Muscle layer of colon (tissue), 2 donors: ENCODE measurements around the gene PARP8.
"Not testable (repeated sequence)": the region's sequence is repeated elsewhere in the genome, so short reads cannot be mapped to it uniquely, and the experiment has no call there.

ENCODE experiments used
- H3K27ac ChIP-seq: one replicate; pipeline ENCODE4 v1.7.0; 2013; ENCODE audit warnings: low read depth, mild to moderate bottlenecking, low read length, moderate library complexity
- H3K27me3 ChIP-seq, 2 donors: one replicate each; pipeline ENCODE4 v1.7.0; 2013; ENCODE audit warnings: low read length in 2 of 2, mild to moderate bottlenecking in 2 of 2; ENCODE audit not compliant: insufficient read depth in 2 of 2, control insufficient read depth in 1 of 2
- H3K36me3 ChIP-seq: one replicate; pipeline ENCODE4 v1.7.0; 2013; ENCODE audit warnings: mild to moderate bottlenecking, low read length; ENCODE audit not compliant: insufficient read depth
- H3K4me1 ChIP-seq: one replicate; pipeline ENCODE4 v1.7.0; 2013; ENCODE audit warnings: mild to moderate bottlenecking, low read length; ENCODE audit not compliant: insufficient read depth
- H3K4me3 ChIP-seq, 2 donors: one replicate each; pipeline ENCODE4 v1.7.0; 2013; ENCODE audit warnings: low read length in 2 of 2, low read depth in 1 of 2, mild to moderate bottlenecking in 1 of 2, moderate library complexity in 1 of 2
- H3K9ac ChIP-seq: one replicate; pipeline ENCODE4 v1.7.0; 2013; ENCODE audit warnings: low read length
- H3K9me3 ChIP-seq: one replicate; pipeline ENCODE4 v1.7.0; 2013; ENCODE audit warnings: mild to moderate bottlenecking, low read length
- donor health status: abdominal sarcoma.
- donor health status: Adenocarcinoma of cecum.

The PARP8 gene

DNA sequence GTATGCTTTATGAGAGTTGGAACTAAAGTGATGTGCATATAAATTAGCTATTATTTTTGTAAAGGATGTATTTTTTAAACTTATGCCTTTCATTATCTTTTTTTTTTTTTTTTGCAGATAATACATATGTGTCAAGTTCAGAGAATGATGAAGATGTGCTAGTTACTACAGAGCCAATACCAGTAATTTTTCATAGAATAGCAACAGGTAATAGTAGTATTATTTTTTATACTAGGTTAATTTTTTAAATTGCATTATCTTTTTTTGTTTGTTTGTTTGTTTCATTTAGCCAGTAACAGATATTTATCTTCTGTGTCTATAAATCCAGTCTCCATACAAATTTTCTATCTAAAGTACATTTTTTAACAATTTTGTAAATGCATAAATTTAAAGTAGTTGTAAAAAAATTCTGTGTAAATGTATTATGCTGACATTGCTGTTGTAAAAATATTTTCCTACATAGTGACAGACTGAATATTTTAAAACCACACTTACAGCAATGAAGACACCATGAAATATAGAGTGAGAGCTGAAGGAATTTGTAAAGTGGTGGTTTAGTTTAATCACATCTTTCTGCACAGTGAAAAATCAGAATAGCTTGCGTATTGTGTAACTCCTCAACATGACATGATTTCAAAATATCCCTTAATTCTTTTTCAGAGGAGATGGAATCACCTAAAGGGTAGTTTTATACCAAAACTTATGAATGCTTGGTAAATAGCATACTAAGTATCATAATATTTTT lies 93.3 kb downstream of the PARP8 start:
- Histone ChIP-seq H3K27me3 (no peaks in the 10 kb centered on the region), H3K4me3 (no peak overlapping the region), H3K9me3 (no peaks in the 10 kb centered on the region), H3K36me3 (peaks cover 6% of the 10 kb centered on the region), H3K27ac (no peak overlapping the region), H3K9ac (no peak overlapping the region), H3K4me1 (no peaks in the 10 kb centered on the region)

DNA sequence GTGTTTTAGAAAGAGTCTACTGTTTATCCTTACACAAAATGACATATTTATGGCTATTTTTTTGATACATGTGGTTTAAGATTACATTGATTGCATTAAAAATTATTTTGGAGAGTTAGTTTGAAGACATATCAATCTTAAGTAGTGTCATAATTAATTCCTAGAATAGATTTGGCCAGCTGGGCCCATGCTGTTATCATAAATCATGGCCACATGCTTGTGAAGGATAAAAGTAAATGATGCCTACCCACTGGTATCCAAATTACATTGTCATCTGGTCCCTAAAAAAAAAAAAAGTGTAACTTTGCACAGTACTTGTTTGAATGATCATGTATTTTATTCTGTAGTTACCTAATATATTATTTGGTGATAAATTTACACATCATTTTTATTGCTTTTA lies 96.9 kb downstream of the PARP8 start:
- no peak overlapping the region for H3K9ac ChIP-seq
- H3K4me3 ChIP-seq = no peak overlapping the region
- H3K27ac ChIP-seq = no peak overlapping the region
- no peaks in the 10 kb centered on the region for H3K27me3 ChIP-seq
- no peaks in the 10 kb centered on the region for H3K4me1 ChIP-seq
- peaks cover 9% of the 10 kb centered on the region for H3K36me3 ChIP-seq
- H3K9me3 ChIP-seq = no peaks in the 10 kb centered on the region

- Histone ChIP-seq H3K9ac (no peak overlapping the region), H3K27ac (no peak overlapping the region), H3K4me3 (no peak overlapping the region), H3K36me3 (peaks cover 9% of the 10 kb centered on the region), H3K9me3 (no peaks in the 10 kb centered on the region), H3K27me3 (no peaks in the 10 kb centered on the region), H3K4me1 (no peaks in the 10 kb centered on the region)
Measured at GRCh38 chr5:50763846-50764245, 97.4 kb downstream of the PARP8 start.

DNA sequence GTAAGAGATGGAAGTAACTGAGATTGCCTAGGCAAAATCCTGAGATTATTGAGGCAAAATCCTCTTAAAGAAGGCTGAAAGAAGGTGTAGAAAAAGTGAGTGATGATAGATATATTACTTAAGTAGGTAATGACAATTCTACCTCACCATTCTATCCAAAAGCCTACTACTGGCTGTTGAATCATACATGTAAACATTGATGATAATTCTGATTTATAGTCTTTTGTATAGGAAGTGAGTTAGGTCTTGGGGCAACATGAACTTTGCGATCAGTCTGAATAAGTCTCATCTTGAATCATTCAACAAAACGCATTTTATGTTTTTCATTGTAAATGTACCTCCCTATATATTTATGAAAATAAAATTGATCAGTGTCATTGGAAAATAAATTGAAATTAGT lies 99.6 kb downstream of the PARP8 start:
- no peaks in the 10 kb centered on the region for H3K9me3 ChIP-seq
- H3K4me1 ChIP-seq = no peaks in the 10 kb centered on the region
- H3K9ac ChIP-seq = no peak overlapping the region
- H3K27ac ChIP-seq = no peak overlapping the region
- no peak overlapping the region for H3K4me3 ChIP-seq
- no peaks in the 10 kb centered on the region for H3K27me3 ChIP-seq
- H3K36me3 ChIP-seq = peaks cover 9% of the 10 kb centered on the region

GRCh38 chr5:50766462-50766861 lies 100.0 kb downstream of the PARP8 start:
- Histone ChIP-seq H3K36me3 (peaks cover 9% of the 10 kb centered on the region), H3K9me3 (no peaks in the 10 kb centered on the region), H3K9ac (no peak overlapping the region), H3K27ac (no peak overlapping the region), H3K27me3 (no peaks in the 10 kb centered on the region), H3K4me1 (no peaks in the 10 kb centered on the region), H3K4me3 (no peak overlapping the region)

DNA sequence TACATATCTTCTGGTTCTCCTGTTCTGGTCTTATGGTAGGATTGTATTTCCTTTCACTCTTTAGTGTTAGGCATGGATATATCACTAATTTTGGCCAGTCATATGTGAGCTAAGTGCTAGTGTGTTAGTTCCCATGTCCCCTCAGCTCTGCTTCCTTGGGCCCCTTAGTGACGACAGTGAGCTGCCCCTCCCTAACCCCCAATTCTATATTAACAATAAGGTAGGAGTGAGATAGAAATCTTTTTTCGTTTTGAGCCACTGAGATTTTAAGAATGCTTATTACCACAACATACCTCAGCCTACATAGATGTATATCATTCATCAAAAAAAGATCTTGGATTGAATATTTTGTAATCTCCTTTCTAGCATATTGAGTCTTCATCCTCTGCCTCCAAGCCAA lies 100.5 kb downstream of the PARP8 start:
- H3K9ac ChIP-seq = no peak overlapping the region
- H3K9me3 ChIP-seq = no peaks in the 10 kb centered on the region
- H3K36me3 ChIP-seq = peaks cover 9% of the 10 kb centered on the region
- H3K4me3 ChIP-seq = no peak overlapping the region
- H3K4me1 ChIP-seq = no peaks in the 10 kb centered on the region
- H3K27ac ChIP-seq = no peak overlapping the region
- H3K27me3 ChIP-seq = no peaks in the 10 kb centered on the region

- H3K27ac ChIP-seq = no peak overlapping the region
- no peak overlapping the region for H3K4me3 ChIP-seq
- H3K36me3 ChIP-seq = peaks cover 9% of the 10 kb centered on the region
- no peaks in the 10 kb centered on the region for H3K27me3 ChIP-seq
- H3K9ac ChIP-seq = no peak overlapping the region
- H3K4me1 ChIP-seq = no peaks in the 10 kb centered on the region
- no peaks in the 10 kb centered on the region for H3K9me3 ChIP-seq
Measured at GRCh38 chr5:50767588-50767987, 101.2 kb downstream of the PARP8 start.

DNA sequence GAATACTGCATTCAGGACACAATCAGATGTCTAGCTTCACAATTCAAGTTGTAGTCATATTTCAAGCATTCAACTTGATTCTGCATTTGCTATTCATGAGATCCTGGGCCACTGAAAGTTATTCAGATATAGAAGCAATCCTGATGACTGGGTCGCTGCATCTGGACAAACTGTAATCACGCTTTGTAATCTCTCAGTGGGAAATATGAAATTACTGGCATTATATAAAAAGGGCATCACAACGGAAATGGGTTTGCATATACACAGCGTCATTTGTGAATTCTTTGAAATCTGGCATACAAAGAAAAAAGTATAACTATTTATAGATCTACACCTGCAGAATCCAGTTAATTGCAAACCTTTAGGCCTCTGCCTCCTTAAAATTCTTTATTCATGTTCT lies 102.2 kb downstream of the PARP8 start:
- H3K9ac ChIP-seq = no peak overlapping the region
- no peak overlapping the region for H3K27ac ChIP-seq
- H3K36me3 ChIP-seq = peaks cover 9% of the 10 kb centered on the region
- no peaks in the 10 kb centered on the region for H3K27me3 ChIP-seq
- no peak overlapping the region for H3K4me3 ChIP-seq
- no peaks in the 10 kb centered on the region for H3K9me3 ChIP-seq
- H3K4me1 ChIP-seq = no peaks in the 10 kb centered on the region

GRCh38 chr5:50770441-50770840 lies 104.0 kb downstream of the PARP8 start:
- Histone ChIP-seq H3K36me3 (peaks cover 4% of the 10 kb centered on the region), H3K4me1 (no peaks in the 10 kb centered on the region), H3K9ac (no peak overlapping the region), H3K9me3 (no peaks in the 10 kb centered on the region), H3K27ac (no peak overlapping the region), H3K4me3 (no peak overlapping the region), H3K27me3 (no peaks in the 10 kb centered on the region)

GRCh38 chr5:50774446-50775175 lies 108.2 kb downstream of the PARP8 start:
- H3K4me3 ChIP-seq, H3K9ac ChIP-seq, H3K36me3 ChIP-seq, H3K27ac ChIP-seq, H3K9me3 ChIP-seq, H3K27me3 ChIP-seq, H3K4me1 ChIP-seq: not testable (repeated sequence)

- Histone ChIP-seq H3K4me1 (no peaks in the 10 kb centered on the region), H3K9me3 (no peaks in the 10 kb centered on the region), H3K4me3 (no peak overlapping the region), H3K27me3 (no peaks in the 10 kb centered on the region), H3K9ac (no peak overlapping the region), H3K27ac (no peak overlapping the region), H3K36me3 (peaks cover 4% of the 10 kb centered on the region)
Measured at GRCh38 chr5:50786073-50786472, 119.6 kb downstream of the PARP8 start.

GRCh38 chr5:50791813-50792212 lies 125.4 kb downstream of the PARP8 start:
- Histone ChIP-seq H3K27me3 (no peaks in the 10 kb centered on the region), H3K4me1 (no peaks in the 10 kb centered on the region), H3K27ac (no peak overlapping the region), H3K9ac (no peak overlapping the region), H3K36me3 (peaks cover 12% of the 10 kb centered on the region), H3K9me3 (no peaks in the 10 kb centered on the region), H3K4me3 (no peak overlapping the region)
